H1 (cell line): Measurements from ENCODE around the gene MYO1F. TPM values are rescaled to one million over a fixed set of nuclear protein-coding genes. Genes with fewer than 3 reads are reported as not detected.

ENCODE experiments used
- BCL11A ChIP-seq, 2 experiments: IDR thresholded peaks; one replicate each; pipeline ENCODE4 v1.6.1; 2011; ENCODE audit warnings: low read depth in 2 of 2, low read length in 2 of 2, mild to moderate bottlenecking in 2 of 2
- CHD7 ChIP-seq: fragments of 300-600 bp; sonication (generic); IDR thresholded peaks from 2 replicates; pipeline ENCODE4 v1.7.1; 2012; ENCODE audit warnings: low read length, moderate library complexity, mild to moderate bottlenecking, inconsistent platforms; ENCODE audit not compliant: insufficient replicate concordance
- EP300 ChIP-seq, 2 experiments: IDR thresholded peaks; 1 replicate in 1 of 2; 2 replicates in 1 of 2; pipeline ENCODE4 v1.6.1; 2011 to 2012; ENCODE audit warnings: low read depth in 2 of 2, low read length in 2 of 2, mild to moderate bottlenecking in 2 of 2, borderline replicate concordance in 1 of 2, inconsistent platforms in 1 of 2, moderate library complexity in 1 of 2
- JUND ChIP-seq: IDR thresholded peaks from 2 replicates; pipeline ENCODE4 v1.6.1; 2011; ENCODE audit warnings: mild to moderate bottlenecking, improper control_type of control experiment, low read length
- MAFK ChIP-seq: IDR thresholded peaks from 2 replicates; pipeline ENCODE4 v1.6.1; 2012; ENCODE audit warnings: low read depth, mild to moderate bottlenecking, improper control_type of control experiment, low read length
- NANOG ChIP-seq: IDR thresholded peaks from 2 replicates; pipeline ENCODE4 v1.6.1; 2011; ENCODE audit warnings: low read length, low read depth, mild to moderate bottlenecking, inconsistent platforms; ENCODE audit not compliant: insufficient read depth, poor library complexity, severe bottlenecking
- PHF8 ChIP-seq: fragments of 200-600 bp; sonication (generic); conservative IDR thresholded peaks from 2 replicates; pipeline ENCODE4 v1.7.1; 2012; ENCODE audit warnings: low read depth, mild to moderate bottlenecking, inconsistent platforms, low read length, moderate library complexity
- TAF7 ChIP-seq: optimal IDR thresholded peaks from 2 replicates; pipeline ENCODE3; 2011; ENCODE audit warnings: low read depth, mild to moderate bottlenecking, inconsistent platforms, low read length, moderate library complexity, borderline replicate concordance
- polyA plus RNA-seq, 7 experiments: library from polyadenylated mRNA; depleted of rRNA in 3 of 7; stranded (reverse) in 5 of 7; unstranded in 2 of 7; fragments of >200 nt in 5 of 7; fragments of 200-250 nt in 2 of 7; gene quantifications; 1 replicate in 5 of 7; 2 replicates in 1 of 7; 4 replicates in 1 of 7; pipeline versions ENCODE4 v1.2.1 to v1.2.3, GENCODE V29; 2011 to 2013; ENCODE audit warnings: missing spikeins in 2 of 7, mixed read lengths in 2 of 7
- total RNA-seq: library from RNA; stranded (reverse); fragmentation: NEBNext Ultra II Directional; extraction: Animal tissue kit (Norgen Biotek cat#: 25700); gene quantifications from 2 replicates; pipeline ENCODE4 v1.2.1, GENCODE V29; 2021
- TF ChIP-seq, protein P1 (sequence below): IDR thresholded peaks from 2 replicates; pipeline ENCODE4 v1.6.1; 2011; ENCODE audit warnings: low read depth, mild to moderate bottlenecking, low read length; ENCODE audit not compliant: insufficient read depth

MYO1F gene
- total and polyA plus RNA-seq, 2 of the 8 experiments (the other 6 are each of a cell fraction or from before 2014, with no cell fraction given) = 1.4 to 4.6 TPM

- no peak for TF ChIP-seq TAF7
- TF ChIP-seq BCL11A (IDR thresholded peaks at IDR 0.05; ENCODE audit: low read depth in 2 of 2, low read length in 2 of 2) = no peak
- TF ChIP-seq, protein P1, sequence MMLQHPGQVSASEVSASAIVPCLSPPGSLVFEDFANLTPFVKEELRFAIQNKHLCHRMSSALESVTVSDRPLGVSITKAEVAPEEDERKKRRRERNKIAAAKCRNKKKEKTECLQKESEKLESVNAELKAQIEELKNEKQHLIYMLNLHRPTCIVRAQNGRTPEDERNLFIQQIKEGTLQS = no peak
- no peak for TF ChIP-seq MAFK
- no peak for TF ChIP-seq PHF8
- TF ChIP-seq EP300 (IDR thresholded peaks at IDR 0.05; ENCODE audit: borderline replicate concordance in 1 of 2, low read depth in 2 of 2, low read length in 2 of 2) = no peak
- no peak for TF ChIP-seq NANOG
- no peak for TF ChIP-seq JUND
- no peak for TF ChIP-seq CHD7
Measured at GRCh38 chr19:8499048-8499833, 78.0 kb downstream of the MYO1F start (continued).
